Measurements from ENCODE around the gene RASGRF2.

RASGRF2 gene

GRCh38 chr5:81214848-81215247 lies 254.7 kb downstream of the RASGRF2 start:
- Histone ChIP-seq H3K27ac (ENCODE audit: low read depth, low read length) (no peak overlapping the region), H2BK12ac (ENCODE audit: low read length) (no peak overlapping the region), H3K4me1 (ENCODE audit: control insufficient read depth in 1 of 2, insufficient read depth in 2 of 2, low read length in 2 of 2) (peaks cover 4 to 7% of the 10 kb centered on the region in 2 experiments), H3K79me1 (ENCODE audit: low read length) (no peaks in the 10 kb centered on the region), H2AK5ac (ENCODE audit: low read length) (no peak overlapping the region), H3K9me3 (ENCODE audit: insufficient read depth, low read depth, low read length) (no peaks in the 10 kb centered on the region), H3K14ac (ENCODE audit: low read length) (no peak overlapping the region), H4K91ac (ENCODE audit: low read depth, low read length) (no peak overlapping the region), H3K27me3 (ENCODE audit: insufficient read depth, low read length) (no peaks in the 10 kb centered on the region), H4K8ac (ENCODE audit: low read depth, low read length) (no peak overlapping the region), H2AFZ (ENCODE audit: insufficient read depth, low read length, poor library complexity) (no peak overlapping the region), H3K36me3 (ENCODE audit: control insufficient read depth in 1 of 2, insufficient read depth in 2 of 2, low read length in 2 of 2) (peaks cover 36 to 48% of the 10 kb centered on the region in 2 experiments), H3K4me3 (ENCODE audit: low read depth, low read length) (no peak overlapping the region), H3K18ac (ENCODE audit: low read length) (no peak overlapping the region), H3K23ac (ENCODE audit: low read length) (no peak overlapping the region), H3K9ac (ENCODE audit: low read length) (no peak overlapping the region), H3K4ac (ENCODE audit: low read depth, low read length) (no peak overlapping the region), H2BK120ac (ENCODE audit: insufficient read depth, low read length, poor library complexity) (no peak overlapping the region), H3K4me2 (ENCODE audit: low read length) (no peak overlapping the region), H2BK5ac (ENCODE audit: low read depth, low read length, poor library complexity) (no peak overlapping the region), H4K12ac (ENCODE audit: low read depth, low read length) (no peak overlapping the region), H3K79me2 (ENCODE audit: control insufficient read depth, insufficient read depth, low read length, poor library complexity) (no peaks in the 10 kb centered on the region)
- whole genome bisulfite sequencing (ENCODE audit: extremely low coverage, insufficient coverage, insufficient read length), result no CpG with 5 or more reads among the region's 8 CpGs
- no peak for DNase-seq

- H3K23ac ChIP-seq (ENCODE audit: low read length), result no peak overlapping the region
- H3K4me1 ChIP-seq (ENCODE audit: control insufficient read depth in 1 of 2, insufficient read depth in 2 of 2, low read length in 2 of 2), result peaks cover 4 to 7% of the 10 kb centered on the region in 2 experiments
- H2BK120ac ChIP-seq (ENCODE audit: insufficient read depth, low read length, poor library complexity), result no peak overlapping the region
- no peak overlapping the region for H2BK12ac ChIP-seq (ENCODE audit: low read length)
- no peak overlapping the region for H4K12ac ChIP-seq (ENCODE audit: low read depth, low read length)
- H2AK5ac ChIP-seq (ENCODE audit: low read length), result no peak overlapping the region
- H3K9ac ChIP-seq (ENCODE audit: low read length), result no peak overlapping the region
- H3K4ac ChIP-seq (ENCODE audit: low read depth, low read length), result no peak overlapping the region
- no peak overlapping the region for H4K8ac ChIP-seq (ENCODE audit: low read depth, low read length)
- H3K14ac ChIP-seq (ENCODE audit: low read length), result no peak overlapping the region
- no peak overlapping the region for H2AFZ ChIP-seq (ENCODE audit: insufficient read depth, low read length, poor library complexity)
- no peaks in the 10 kb centered on the region for H3K79me1 ChIP-seq (ENCODE audit: low read length)
- no peak overlapping the region for H3K18ac ChIP-seq (ENCODE audit: low read length)
- no peak overlapping the region for H3K27ac ChIP-seq (ENCODE audit: low read depth, low read length)
- no peaks in the 10 kb centered on the region for H3K79me2 ChIP-seq (ENCODE audit: control insufficient read depth, insufficient read depth, low read length, poor library complexity)
- H3K36me3 ChIP-seq (ENCODE audit: control insufficient read depth in 1 of 2, insufficient read depth in 2 of 2, low read length in 2 of 2), result peaks cover 28 to 42% of the 10 kb centered on the region in 2 experiments
- WGBS (ENCODE audit: extremely low coverage, insufficient coverage, insufficient read length), result no CpG with 5 or more reads among the region's 3 CpGs
- H3K4me3 ChIP-seq (ENCODE audit: low read depth, low read length), result no peak overlapping the region
- H4K91ac ChIP-seq (ENCODE audit: low read depth, low read length), result no peak overlapping the region
- no peak overlapping the region for H3K4me2 ChIP-seq (ENCODE audit: low read length)
- no peaks in the 10 kb centered on the region for H3K9me3 ChIP-seq (ENCODE audit: insufficient read depth, low read depth, low read length)
- no peaks in the 10 kb centered on the region for H3K27me3 ChIP-seq (ENCODE audit: insufficient read depth, low read length)
- DNase-seq, result no peak
- no peak overlapping the region for H2BK5ac ChIP-seq (ENCODE audit: low read depth, low read length, poor library complexity)
Measured at GRCh38 chr5:81216152-81216551, 256.0 kb downstream of the RASGRF2 start.

GRCh38 chr5:81219389-81219788 lies 259.2 kb downstream of the RASGRF2 start:
- Histone ChIP-seq H2BK120ac (ENCODE audit: insufficient read depth, low read length, poor library complexity) (no peak overlapping the region), H4K91ac (ENCODE audit: low read depth, low read length) (no peak overlapping the region), H2AK5ac (ENCODE audit: low read length) (no peak overlapping the region), H3K27me3 (ENCODE audit: insufficient read depth, low read length) (no peaks in the 10 kb centered on the region), H3K79me2 (ENCODE audit: control insufficient read depth, insufficient read depth, low read length, poor library complexity) (no peaks in the 10 kb centered on the region), H3K9ac (ENCODE audit: low read length) (no peak overlapping the region), H3K79me1 (ENCODE audit: low read length) (no peaks in the 10 kb centered on the region), H3K14ac (ENCODE audit: low read length) (peak overlapping the region; percentile 32), H2AFZ (ENCODE audit: insufficient read depth, low read length, poor library complexity) (no peak overlapping the region), H4K8ac (ENCODE audit: low read depth, low read length) (no peak overlapping the region), H3K4me1 (ENCODE audit: control insufficient read depth in 1 of 2, insufficient read depth in 2 of 2, low read length in 2 of 2) (peaks cover 0 to 2% of the 10 kb centered on the region in 2 experiments), H3K4me3 (ENCODE audit: low read depth, low read length) (no peak overlapping the region), H4K12ac (ENCODE audit: low read depth, low read length) (peak overlapping the region; percentile 2), H3K27ac (ENCODE audit: low read depth, low read length) (no peak overlapping the region), H3K4ac (ENCODE audit: low read depth, low read length) (no peak overlapping the region), H3K9me3 (ENCODE audit: insufficient read depth, low read depth, low read length) (no peaks in the 10 kb centered on the region), H3K4me2 (ENCODE audit: low read length) (no peak overlapping the region), H2BK5ac (ENCODE audit: low read depth, low read length, poor library complexity) (no peak overlapping the region), H3K18ac (ENCODE audit: low read length) (no peak overlapping the region), H3K36me3 (ENCODE audit: control insufficient read depth in 1 of 2, insufficient read depth in 2 of 2, low read length in 2 of 2) (peaks cover 24 to 31% of the 10 kb centered on the region in 2 experiments), H3K23ac (ENCODE audit: low read length) (no peak overlapping the region), H2BK12ac (ENCODE audit: low read length) (peak overlapping the region; percentile 45)
- peak; percentile 10 to 33 for DNase-seq
- WGBS (ENCODE audit: extremely low coverage, insufficient coverage, insufficient read length), result no CpG with 5 or more reads among the region's 3 CpGs

DNA sequence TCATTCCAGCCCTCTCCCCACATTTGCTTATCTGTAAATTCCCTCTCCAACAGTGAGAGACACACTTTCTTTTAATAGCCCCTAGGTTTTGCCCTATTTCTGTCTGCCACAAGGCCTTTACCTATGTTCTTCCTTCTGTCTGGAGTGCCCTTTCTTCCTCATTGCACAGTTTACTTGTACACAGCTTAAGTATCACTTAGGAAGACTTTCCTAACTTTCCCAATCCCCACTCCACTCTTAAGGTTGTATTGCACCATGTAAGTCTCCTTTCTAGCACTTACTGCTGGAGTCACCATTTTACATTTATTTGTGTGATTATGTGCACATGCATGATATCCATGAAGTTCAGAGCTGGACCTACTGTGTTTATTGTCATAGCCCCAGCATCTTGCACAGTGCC lies 262.1 kb downstream of the RASGRF2 start:
- no peak overlapping the region for H4K91ac ChIP-seq (ENCODE audit: low read depth, low read length)
- no peak overlapping the region for H3K4me3 ChIP-seq (ENCODE audit: low read depth, low read length)
- H3K9ac ChIP-seq (ENCODE audit: low read length), result no peak overlapping the region
- no peaks in the 10 kb centered on the region for H3K9me3 ChIP-seq (ENCODE audit: insufficient read depth, low read depth, low read length)
- no peak overlapping the region for H2BK5ac ChIP-seq (ENCODE audit: low read depth, low read length, poor library complexity)
- no peak for DNase-seq
- no peak overlapping the region for H3K23ac ChIP-seq (ENCODE audit: low read length)
- H3K4ac ChIP-seq (ENCODE audit: low read depth, low read length), result no peak overlapping the region
- no peak overlapping the region for H2AFZ ChIP-seq (ENCODE audit: insufficient read depth, low read length, poor library complexity)
- no peak overlapping the region for H3K4me2 ChIP-seq (ENCODE audit: low read length)
- H3K14ac ChIP-seq (ENCODE audit: low read length), result no peak overlapping the region
- H3K79me2 ChIP-seq (ENCODE audit: control insufficient read depth, insufficient read depth, low read length, poor library complexity), result no peaks in the 10 kb centered on the region
- no peaks in the 10 kb centered on the region for H3K27me3 ChIP-seq (ENCODE audit: insufficient read depth, low read length)
- H3K36me3 ChIP-seq (ENCODE audit: control insufficient read depth in 1 of 2, insufficient read depth in 2 of 2, low read length in 2 of 2), result peaks cover 23 to 39% of the 10 kb centered on the region in 2 experiments
- no peak overlapping the region for H4K12ac ChIP-seq (ENCODE audit: low read depth, low read length)
- H3K4me1 ChIP-seq (ENCODE audit: control insufficient read depth in 1 of 2, insufficient read depth in 2 of 2, low read length in 2 of 2), result peaks cover 0 to 2% of the 10 kb centered on the region in 2 experiments
- H2AK5ac ChIP-seq (ENCODE audit: low read length), result no peak overlapping the region
- H3K27ac ChIP-seq (ENCODE audit: low read depth, low read length), result no peak overlapping the region
- no peaks in the 10 kb centered on the region for H3K79me1 ChIP-seq (ENCODE audit: low read length)
- H3K18ac ChIP-seq (ENCODE audit: low read length), result no peak overlapping the region
- no peak overlapping the region for H2BK12ac ChIP-seq (ENCODE audit: low read length)
- no peak overlapping the region for H2BK120ac ChIP-seq (ENCODE audit: insufficient read depth, low read length, poor library complexity)
- no peak overlapping the region for H4K8ac ChIP-seq (ENCODE audit: low read depth, low read length)

Measured in trophoblast cell (in vitro differentiated cells and primary cell).